Pancreas (tissue), 10 donors: ENCODE results near the gene ABCA7. TPM values are rescaled to one million over a fixed set of nuclear protein-coding genes. Genes with fewer than 3 reads are reported as not detected.

Experiments
- ATAC-seq, 4 donors: fragments of 200-7000 bp; cut with Tn5 transposase; one replicate each; pipeline versions ENCODE4 v1.8.0 to v1.9.1; 2020; ENCODE audit warnings: mild to moderate bottlenecking in 4 of 4, moderate library complexity in 4 of 4
- DNase-seq, 6 donors: peaks; one replicate each; pipeline ENCODE4 v3.0.0-alpha.2; 2020
- FAIRE-seq: peaks from 2 replicates; lab custom pipeline; 2012; peaks lifted over from hg19 to GRCh38; lab: Jason Lieb, UNC
- H3K27ac ChIP-seq, 4 donors: fragments of 200-600 bp; sonication (generic); 1 replicate in 3 of 4; 2 replicates in 1 of 4; pipeline versions ENCODE4 v1.5.0 to v1.8.0; 2020
- H3K27me3 ChIP-seq, 4 donors: fragments of 200-600 bp; one replicate each; pipeline ENCODE4 v1.8.0; 2021
- H3K36me3 ChIP-seq, 3 donors: fragments of 200-600 bp; sonication (generic) in 1 of 3; one replicate each; pipeline versions ENCODE4 v1.5.0 to v1.8.0; 2020 to 2021
- H3K4me1 ChIP-seq, 3 donors: fragments of 200-600 bp; one replicate each; pipeline ENCODE4 v1.8.0; 2021
- H3K4me3 ChIP-seq, 4 donors: fragments of 200-600 bp; sonication (generic) in 2 of 4; one replicate each; pipeline versions ENCODE4 v1.5.0 to v1.8.0; 2020 to 2021
- H3K9me3 ChIP-seq, 4 donors: fragments of 200-600 bp; one replicate each; pipeline ENCODE4 v1.8.0; 2021
- CTCF ChIP-seq, 4 donors: fragments of 200-600 bp; sonication (generic) in 3 of 4; IDR thresholded peaks; one replicate each; pipeline versions ENCODE4 v1.5.0 to v1.8.0; 2021; ENCODE audit warnings: antibody characterized with exemption in 4 of 4
- WGBS, 2 donors: extraction: QIAGEN DNeasy Blood & Tissue Kit; methylation state at CpG; one replicate each; pipeline ENCODE4 v1.1.7; 2013; 5-methylcytosine and 5-hydroxymethylcytosine counted together
- intact Hi-C, 3 donors: fragments of 100-400 bp; cut with DNase I; formaldehyde crosslinking; loops; one replicate each; pipeline versions ENCODE4 v1.11.1 to v1.14.2; 2022
- polyA plus RNA-seq, 2 donors: library from polyadenylated mRNA; stranded (reverse); fragments of 200-250 nt; gene quantifications; one replicate each; pipeline ENCODE4 v1.2.3, GENCODE V29; 2013
- total RNA-seq, 6 donors: library from RNA; stranded (reverse); fragmentation: NEBNext Ultra II Directional in 4 of 6; extraction: Animal tissue kit (Norgen Biotek cat#: 25700) in 4 of 6; gene quantifications; one replicate each; pipeline versions ENCODE4 v1.2.1 to v1.2.4, GENCODE V29; 2021 to 2023
- donor health status: healthy with polysubstance abuse.
- donor health status: DM: no; HTN: no; CAD: no; lungs with moderate emphysema.
- donor health status: DM: no; HTN: no; CAD: no.
- donor health status: control.
- donor health status: control.
- donor health status: Bipolar disorder and iron deficiency.
- donor health status: DM: yes; HTN: yes; CAD: no.
- donor health status: DM: no; HTN: no; CAD: no.
- donor health status: DM: no; HTN: no; CAD: no.
- donor health status: DM: yes; HTN: yes; CAD: no.

Gene ABCA7
- total and polyA plus RNA-seq, 8 donors = 6.9 to 131 (median 17.8) TPM

- no peak for FAIRE-seq
- no peak overlapping the region for H3K4me3 ChIP-seq
- H3K9me3 ChIP-seq = no peaks in the 10 kb centered on the region
- intact Hi-C loops = no loop called here
- H3K27ac ChIP-seq = no peak overlapping the region
- TF ChIP-seq CTCF (IDR thresholded peaks at IDR 0.05) = no peak
- no peaks in the 10 kb centered on the region for H3K27me3 ChIP-seq
- peak; percentile 73 to 96 (median 88) for DNase-seq
- H3K4me1 ChIP-seq = peaks cover 0 to 10% (median 0%) of the 10 kb centered on the region in 3 donors
- WGBS, 2 donors = 57 to 67% methylated on average over 43 of the region's 43 CpGs
- no peaks in the 10 kb centered on the region for H3K36me3 ChIP-seq
- ATAC-seq = peak; percentile 19 to 38 (median 28)
These were observed 2.2 kb downstream of the ABCA7 start for GRCh38 chr19:1041835-1042685.

- Histone ChIP-seq H3K9me3 (no peaks in the 10 kb centered on the region), H3K27ac (no peak overlapping the region), H3K4me3 (no peak overlapping the region), H3K4me1 (peaks cover 0 to 10% (median 0%) of the 10 kb centered on the region in 3 donors), H3K36me3 (no peaks in the 10 kb centered on the region), H3K27me3 (no peaks in the 10 kb centered on the region)
- peak in 3 of 6 donors; percentile 33 to 83 (median 65) for DNase-seq
- no peak for TF ChIP-seq CTCF (IDR thresholded peaks at IDR 0.05)
- no peak for ATAC-seq
- 83 to 87% methylated on average over 23 of the region's 23 CpGs for WGBS, 2 donors
- intact Hi-C loops = no loop called here
- FAIRE-seq = no peak
These were observed 3.0 kb downstream of the ABCA7 start for GRCh38 chr19:1042689-1043511.

- Histone ChIP-seq H3K36me3 (no peaks in the 10 kb centered on the region), H3K4me3 (no peak overlapping the region), H3K9me3 (no peaks in the 10 kb centered on the region), H3K27me3 (no peaks in the 10 kb centered on the region), H3K27ac (no peak overlapping the region), H3K4me1 (peaks cover 0 to 10% (median 0%) of the 10 kb centered on the region in 3 donors)
- TF ChIP-seq CTCF (IDR thresholded peaks at IDR 0.05) = no peak
- ATAC-seq (no peak), DNase-seq (peak in 3 of 6 donors; percentile 50 to 78 (median 69)), FAIRE-seq (no peak)
- WGBS, 2 donors = 71 to 72% methylated on average over 10 of the region's 10 CpGs
- intact Hi-C loops = no loop called here
These were observed 5.3 kb downstream of the ABCA7 start for GRCh38 chr19:1045247-1045603.

GRCh38 chr19:1046117-1046626 lies 6.3 kb downstream of the ABCA7 start:
- intact Hi-C loops = no loop called here
- no peak for DNase-seq
- no peaks in the 10 kb centered on the region for H3K27me3 ChIP-seq
- no peak overlapping the region for H3K27ac ChIP-seq
- TF ChIP-seq CTCF (IDR thresholded peaks at IDR 0.05) = no peak
- H3K9me3 ChIP-seq = no peaks in the 10 kb centered on the region
- 93 to 94% methylated on average over 33 of the region's 33 CpGs for WGBS, 2 donors
- H3K4me1 ChIP-seq = peaks cover 0 to 9% (median 0%) of the 10 kb centered on the region in 3 donors
- no peaks in the 10 kb centered on the region for H3K36me3 ChIP-seq
- H3K4me3 ChIP-seq = no peak overlapping the region
- no peak for ATAC-seq
- no peak for FAIRE-seq
